ENCODE measurements around the gene PLCXD3.
"Not testable (repeated sequence)": the region's sequence is repeated elsewhere in the genome, so short reads cannot be mapped to it uniquely, and the experiment has no call there.

Gene PLCXD3

DNA sequence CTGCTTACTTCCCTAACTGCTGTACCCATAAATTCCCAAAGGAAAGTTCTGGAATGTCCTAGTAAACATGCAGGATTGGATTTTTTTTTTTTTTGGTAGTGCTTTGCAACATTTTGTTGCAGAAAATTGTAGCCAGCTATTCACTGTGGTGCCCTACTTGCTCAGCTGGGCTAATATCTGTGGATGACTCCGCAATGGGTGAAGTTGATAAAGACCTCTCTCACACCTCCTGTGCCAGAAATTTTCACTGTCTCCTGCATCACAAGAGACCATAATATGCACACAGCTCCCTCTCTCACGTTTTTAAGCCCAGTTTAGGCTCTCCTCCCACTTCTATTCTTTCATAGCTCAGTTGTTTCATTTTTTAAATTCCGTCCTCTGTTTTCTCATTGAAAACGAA is 160.6 kb downstream of the PLCXD3 start:
- DNase-seq (ENCODE audit: low read depth, low spot score), result no peak

- no peak for DNase-seq (ENCODE audit: low read depth, low spot score)
Measured at GRCh38 chr5:41347569-41347968, 162.8 kb downstream of the PLCXD3 start.

DNA sequence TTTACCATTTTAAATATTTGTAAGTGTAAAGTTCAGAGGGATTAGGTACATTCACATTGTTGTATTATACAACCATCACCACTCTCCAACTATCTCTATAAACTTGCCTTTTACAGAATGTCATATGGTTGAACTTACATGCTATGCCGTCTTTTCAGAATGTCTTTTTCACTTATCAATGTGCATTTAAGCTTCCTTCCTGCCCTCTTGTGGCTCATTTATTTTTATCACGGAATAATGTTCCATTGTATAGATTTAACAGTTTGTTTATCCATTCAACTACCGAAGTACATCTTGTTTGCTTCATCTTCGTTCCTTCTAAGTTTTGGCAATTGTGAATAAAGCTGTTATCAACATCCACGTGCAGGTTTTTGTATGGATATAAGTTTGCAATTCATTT is 163.8 kb downstream of the PLCXD3 start:
- DNase-seq (ENCODE audit: low read depth, low spot score), result no peak

GRCh38 chr5:41345295-41345694 is 165.1 kb downstream of the PLCXD3 start:
- no peak for DNase-seq (ENCODE audit: low read depth, low spot score)

DNA sequence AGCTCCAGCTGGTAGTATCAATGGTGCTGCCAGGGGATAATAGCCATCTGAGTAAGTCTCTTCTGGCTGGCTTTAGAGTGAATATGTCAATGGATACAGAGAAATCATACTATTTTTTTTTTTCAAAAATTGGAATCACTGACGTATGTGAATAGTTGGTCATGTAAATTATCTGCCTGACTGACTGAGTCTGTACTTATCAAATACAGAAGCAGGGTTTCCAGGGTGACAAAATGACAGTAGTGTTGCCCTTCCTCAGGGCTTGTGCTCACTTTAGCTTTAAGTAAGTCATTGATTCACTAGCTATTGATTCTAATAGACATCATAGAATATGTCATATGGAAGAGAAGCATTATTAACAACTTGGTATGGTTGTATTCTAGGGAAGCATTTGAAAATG is 171.1 kb downstream of the PLCXD3 start:
- no peak for DNase-seq (ENCODE audit: low read depth, low spot score)

- no peak for DNase-seq (ENCODE audit: low read depth, low spot score)
Measured at GRCh38 chr5:41338136-41338675, 172.2 kb downstream of the PLCXD3 start.

DNA sequence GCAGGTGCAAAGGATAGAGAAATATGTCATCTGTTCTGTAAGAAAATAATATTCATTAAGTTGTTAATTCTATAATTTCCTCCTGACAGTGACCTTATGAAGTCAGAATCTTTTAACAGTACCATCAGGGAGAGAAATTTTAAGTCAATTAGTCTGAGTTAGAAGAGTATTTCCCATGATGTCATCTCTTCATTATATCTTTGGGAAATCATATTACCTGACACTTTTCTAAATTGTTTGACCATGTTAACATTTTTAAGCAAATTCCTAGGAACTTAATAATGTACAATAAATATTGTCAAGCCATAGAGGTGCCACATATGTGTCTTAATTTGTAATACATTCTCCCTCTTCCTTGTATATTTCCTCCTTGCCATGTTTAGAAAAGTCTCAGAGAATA is 172.7 kb downstream of the PLCXD3 start:
- no peak for DNase-seq (ENCODE audit: low read depth, low spot score)

GRCh38 chr5:41337216-41337615 is 173.2 kb downstream of the PLCXD3 start:
- no peak for DNase-seq (ENCODE audit: low read depth, low spot score)

GRCh38 chr5:41336471-41336870 is 173.9 kb downstream of the PLCXD3 start:
- peak; percentile 1 for DNase-seq (ENCODE audit: low read depth, low spot score)

- no peak for DNase-seq (ENCODE audit: low read depth, low spot score)
Measured at GRCh38 chr5:41335596-41336181, 174.7 kb downstream of the PLCXD3 start.

GRCh38 chr5:41334758-41335157 is 175.6 kb downstream of the PLCXD3 start:
- no peak for DNase-seq (ENCODE audit: low read depth, low spot score)

DNA sequence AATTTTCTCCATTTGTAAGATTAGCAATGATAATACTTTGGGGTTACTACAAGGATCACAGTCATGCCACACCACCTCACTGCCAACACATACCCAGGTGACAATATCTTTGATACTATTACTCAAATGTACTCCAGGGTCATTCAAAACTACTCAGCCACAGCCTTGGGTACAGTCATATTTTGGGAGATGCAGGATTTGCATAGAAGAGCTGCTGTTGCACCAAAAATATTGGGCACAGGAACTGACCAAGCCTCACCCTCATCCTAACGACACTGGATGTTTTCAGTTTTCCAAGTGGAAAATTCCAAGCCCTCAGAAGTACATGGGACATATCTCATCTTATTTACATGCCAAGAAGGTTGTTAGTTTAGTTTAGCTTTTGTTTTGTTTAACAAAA is 176.2 kb downstream of the PLCXD3 start:
- no peak for DNase-seq (ENCODE audit: low read depth, low spot score)

DNA sequence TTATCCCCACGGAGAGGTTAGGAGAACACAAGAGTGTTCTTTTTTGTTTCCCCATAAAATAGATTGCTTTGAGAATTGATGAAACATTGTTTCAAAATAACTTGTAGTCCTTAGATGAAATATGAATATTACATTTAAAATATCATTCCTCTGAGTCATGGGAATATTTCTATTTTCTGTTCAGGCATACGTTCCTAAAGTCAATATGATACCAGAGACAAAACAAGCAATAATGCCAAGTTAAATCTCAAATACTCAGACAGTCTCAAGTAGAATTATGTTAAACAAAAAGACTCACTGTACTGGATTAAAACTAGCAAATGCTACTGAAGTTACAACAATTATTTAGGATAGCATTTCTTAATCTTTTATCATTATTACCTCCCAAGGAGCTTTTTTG is 185.3 kb downstream of the PLCXD3 start:
- DNase-seq (ENCODE audit: low read depth, low spot score), result no peak

DNA sequence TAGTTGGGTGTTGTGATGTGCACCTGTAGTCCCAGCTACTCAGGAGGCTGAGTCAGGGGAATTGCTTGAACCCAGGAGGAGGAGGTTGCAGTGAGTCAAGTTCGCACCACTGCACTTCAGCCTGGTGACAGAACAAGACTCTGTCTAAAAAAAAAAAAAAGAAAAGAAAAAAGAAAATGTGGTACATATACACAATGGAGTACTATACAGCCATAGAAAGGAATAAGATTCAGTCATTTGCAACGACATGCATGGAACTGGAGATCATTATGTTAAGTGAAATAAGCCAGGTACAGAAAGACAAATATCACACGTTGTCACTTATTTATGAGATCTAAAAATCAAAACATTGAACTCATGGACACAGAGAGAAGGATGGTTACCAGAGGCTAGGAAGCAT is 187.6 kb downstream of the PLCXD3 start:
- not testable (repeated sequence) for DNase-seq (ENCODE audit: low read depth, low spot score)

GRCh38 chr5:41312478-41313060 is 197.8 kb downstream of the PLCXD3 start:
- DNase-seq (ENCODE audit: low read depth, low spot score), result no peak

DNA sequence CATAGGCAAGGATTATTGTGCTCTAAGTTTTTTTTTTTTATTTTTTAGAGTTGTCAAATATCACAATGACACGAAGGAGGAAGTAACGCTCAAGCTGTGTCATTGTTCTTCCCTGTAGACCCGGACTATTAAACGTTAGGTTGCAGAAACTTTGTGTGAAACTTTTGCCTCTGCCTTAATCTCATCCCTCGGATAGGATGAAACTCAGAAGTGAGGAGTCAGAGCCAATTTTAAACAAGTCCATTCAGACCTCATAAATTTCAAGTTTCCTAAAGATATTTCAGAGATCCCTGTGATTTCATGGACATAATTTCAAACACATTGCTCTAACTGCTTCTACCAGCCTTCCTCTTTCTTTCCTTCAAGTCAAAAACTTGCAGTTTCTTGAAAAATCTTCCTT is 198.3 kb downstream of the PLCXD3 start:
- DNase-seq (ENCODE audit: low read depth, low spot score), result no peak

DNA sequence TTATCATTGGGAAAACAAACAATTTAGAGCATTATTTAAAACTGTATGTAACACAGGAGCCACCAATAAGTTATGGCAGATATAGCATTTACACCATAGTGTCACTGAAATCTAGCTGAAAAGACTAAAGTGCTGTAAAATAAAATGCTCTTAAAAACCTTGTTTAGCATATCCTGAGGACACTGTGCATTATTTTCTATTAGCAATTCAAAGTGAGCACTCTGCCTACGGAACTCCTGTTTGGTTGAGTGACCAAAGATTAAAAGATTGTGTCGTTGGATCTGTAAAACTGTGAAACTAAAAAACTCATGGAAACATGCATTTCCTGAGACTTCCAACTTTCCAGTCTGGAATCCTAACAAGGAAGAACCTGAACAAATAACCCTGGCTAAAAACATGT is 201.1 kb downstream of the PLCXD3 start:
- no peak for DNase-seq (ENCODE audit: low read depth, low spot score)

DNA sequence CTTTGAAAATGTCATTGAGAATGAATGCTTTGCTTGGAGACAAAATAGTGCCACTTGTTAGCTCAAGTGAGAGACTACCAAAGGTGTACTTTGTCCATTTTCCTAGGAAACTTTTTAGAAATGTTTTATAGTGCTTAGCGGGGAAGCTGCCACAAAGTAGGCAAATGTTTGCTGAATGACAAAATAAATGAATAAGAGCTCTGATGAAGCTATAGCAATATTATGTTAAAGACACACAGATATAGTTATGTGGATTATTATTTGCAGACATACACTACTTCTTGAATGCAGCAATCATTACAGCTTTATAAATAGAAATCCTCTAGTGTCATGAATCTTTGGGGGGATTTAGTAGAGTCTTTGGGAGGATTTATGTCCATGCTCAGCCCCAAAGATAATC is 204.4 kb downstream of the PLCXD3 start:
- no peak for DNase-seq (ENCODE audit: low read depth, low spot score)

DNA sequence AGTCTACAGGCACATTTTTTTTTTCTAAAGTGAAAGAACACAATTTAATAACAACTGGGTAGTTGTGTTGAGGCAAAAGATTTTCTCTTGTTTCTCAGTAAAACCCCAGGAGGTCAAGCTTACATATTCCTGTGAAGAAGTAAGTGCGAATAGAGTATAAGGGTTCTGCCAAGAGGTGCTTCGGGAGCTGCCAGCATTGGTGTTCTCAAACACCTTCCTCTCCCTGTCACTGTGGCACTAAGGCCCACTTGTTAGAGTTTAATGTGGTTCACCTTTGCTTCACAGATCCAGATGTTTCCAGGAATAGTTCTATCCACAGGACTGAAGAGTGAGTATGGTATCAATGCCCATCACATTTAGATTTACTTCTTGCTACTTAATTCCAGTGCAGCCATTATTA is 205.3 kb downstream of the PLCXD3 start:
- DNase-seq (ENCODE audit: low read depth, low spot score), result no peak

DNA sequence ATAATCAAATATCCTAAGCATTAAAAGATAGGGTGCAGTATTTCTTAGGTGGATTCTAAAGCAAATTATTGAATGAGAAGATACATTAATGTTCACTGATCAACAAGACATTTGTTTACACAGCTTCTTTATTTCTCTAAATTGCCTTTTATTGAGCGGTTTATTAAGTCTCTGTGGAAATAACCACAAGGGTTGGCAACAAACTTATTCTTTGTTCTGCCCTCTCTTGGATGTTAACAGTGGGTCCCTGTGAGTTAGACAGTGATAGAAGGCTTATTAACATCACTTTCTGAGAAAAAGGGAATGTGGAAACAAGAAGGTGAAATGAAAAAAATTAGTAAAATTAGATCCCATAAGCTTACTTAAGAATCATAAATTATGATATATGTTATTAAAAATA is 214.3 kb downstream of the PLCXD3 start:
- DNase-seq (ENCODE audit: low read depth, low spot score), result no peak

DNA sequence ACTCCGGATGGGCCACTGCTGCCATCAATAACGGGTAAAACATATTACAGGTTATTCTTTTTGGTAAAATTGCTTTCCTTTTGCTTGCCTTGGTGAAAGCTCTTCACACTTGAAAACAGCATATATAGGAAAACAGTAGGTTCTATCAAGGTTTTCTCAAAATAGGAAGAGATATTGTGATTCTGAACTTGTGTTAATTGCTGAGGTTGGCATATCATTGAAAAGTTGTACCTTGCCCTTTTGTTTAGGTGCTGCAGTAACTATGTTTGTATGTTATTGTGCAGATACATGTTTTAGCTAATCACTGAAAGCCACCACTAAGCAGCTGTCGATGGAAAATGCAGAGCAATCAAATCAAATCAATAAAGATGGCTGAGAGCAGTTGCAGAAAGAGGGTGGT is 219.1 kb downstream of the PLCXD3 start:
- no peak for DNase-seq (ENCODE audit: low read depth, low spot score)

DNA sequence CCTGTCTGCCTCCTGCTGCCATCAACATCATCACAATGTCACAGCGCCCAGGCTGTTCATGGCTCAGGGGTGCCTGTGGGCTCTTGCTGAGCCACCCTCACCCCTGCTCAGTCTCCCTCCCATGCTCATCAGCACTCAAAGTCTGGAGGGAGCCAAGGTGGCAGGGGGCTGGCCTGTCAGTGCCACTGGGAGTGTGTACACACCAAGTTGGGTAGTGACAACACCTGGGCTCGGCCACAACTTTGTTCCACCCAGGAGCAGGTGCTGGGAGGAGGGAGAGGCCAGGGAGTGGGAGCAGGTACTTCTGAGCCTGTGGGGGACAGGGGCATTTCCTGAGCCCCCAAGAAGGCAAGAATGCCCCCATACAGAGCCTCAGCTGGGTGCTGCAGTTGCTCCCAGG is 219.6 kb downstream of the PLCXD3 start:
- no peak for DNase-seq (ENCODE audit: low read depth, low spot score)

- no peak for DNase-seq (ENCODE audit: low read depth, low spot score)
Measured at GRCh38 chr5:41289970-41290464, 220.4 kb downstream of the PLCXD3 start.

DNA sequence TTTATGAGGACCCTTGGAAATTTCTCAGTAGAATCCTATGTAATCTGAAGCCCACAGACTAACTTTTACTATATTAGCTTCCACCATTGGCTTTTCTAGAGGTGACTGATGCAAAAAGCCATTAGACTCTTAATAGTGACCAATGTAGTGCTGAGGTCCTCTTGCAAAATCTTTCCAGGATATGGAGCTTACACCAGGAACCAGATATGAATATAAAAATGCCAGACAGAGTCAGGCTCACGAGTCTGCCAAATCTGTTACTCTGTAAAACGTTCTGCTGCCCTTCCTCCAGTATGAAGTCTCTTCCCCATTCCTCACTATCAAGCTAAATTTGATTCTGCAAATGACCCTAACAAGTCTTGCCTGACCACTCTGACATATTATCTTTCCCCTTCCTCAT is 223.7 kb downstream of the PLCXD3 start:
- DNase-seq (ENCODE audit: low read depth, low spot score), result no peak
